HUES6 (cell line): ENCODE results near the gene ORM1.

Experiments used
- H3K27ac ChIP-seq: 2 replicates; pipeline ENCODE4 v1.7.0; 2013; ENCODE audit warnings: low read depth, mild to moderate bottlenecking, low read length, inconsistent platforms
- H3K27me3 ChIP-seq: 2 replicates; pipeline ENCODE4 v1.6.1; 2013; ENCODE audit warnings: low read length; ENCODE audit not compliant: control insufficient read depth, insufficient read depth
- H3K36me3 ChIP-seq: 2 replicates; pipeline ENCODE4 v1.6.1; 2013; ENCODE audit warnings: low read length; ENCODE audit not compliant: control insufficient read depth, insufficient read depth
- H3K4me1 ChIP-seq: 2 replicates; pipeline ENCODE4 v1.6.1; 2013; ENCODE audit warnings: low read length; ENCODE audit not compliant: control insufficient read depth, insufficient read depth
- H3K4me3 ChIP-seq: 2 replicates; pipeline ENCODE4 v1.5.1; 2013; ENCODE audit warnings: low read depth, low read length
- H3K9ac ChIP-seq: one replicate; pipeline ENCODE4 v1.6.1; 2013; ENCODE audit warnings: mild to moderate bottlenecking, low read length
- H3K9me3 ChIP-seq: 2 replicates; pipeline ENCODE4 v1.6.1; 2013; ENCODE audit warnings: low read depth, low read length; ENCODE audit not compliant: control insufficient read depth, insufficient read depth

ORM1 gene

DNA sequence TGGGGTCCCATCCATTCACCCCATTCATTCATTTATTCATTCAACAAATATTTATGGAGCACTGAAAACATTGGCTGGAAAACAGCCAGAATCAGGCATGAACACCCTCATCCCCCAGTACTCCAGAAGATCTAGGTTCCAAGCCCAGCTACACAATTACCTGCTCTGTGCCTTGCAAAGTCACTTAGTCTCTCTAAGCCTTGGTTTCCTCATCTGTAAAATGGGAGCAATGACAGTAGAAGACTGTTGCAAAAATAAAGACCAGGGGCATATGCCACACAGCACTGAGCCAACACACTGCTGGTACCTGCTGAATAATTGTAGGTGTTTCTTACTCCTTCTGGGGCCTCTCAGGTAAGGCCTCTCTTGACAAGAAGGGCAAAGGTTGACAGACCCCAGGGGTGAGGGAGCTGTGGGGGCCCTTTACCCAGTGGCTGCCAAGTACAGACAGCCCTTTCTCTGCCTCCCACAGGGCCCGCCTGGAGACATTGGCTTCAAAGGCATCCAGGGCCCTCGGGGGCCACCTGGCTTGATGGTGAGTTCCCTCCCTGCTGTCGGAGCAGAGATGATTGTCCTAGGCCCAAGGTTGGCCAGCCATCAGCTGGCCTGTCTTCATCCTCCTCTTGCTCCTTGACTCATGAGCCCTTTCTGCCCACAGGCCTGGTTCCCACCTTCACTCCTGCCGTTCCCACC, 22.6 kb upstream of the ORM1 start:
- Histone ChIP-seq H3K4me1 (no peaks in the 10 kb centered on the region), H3K27me3 (no peaks in the 10 kb centered on the region), H3K36me3 (peaks cover 52% of the 10 kb centered on the region), H3K9me3 (peaks cover 5% of the 10 kb centered on the region), H3K9ac (no peak overlapping the region), H3K4me3 (no peak overlapping the region), H3K27ac (no peak overlapping the region)

DNA sequence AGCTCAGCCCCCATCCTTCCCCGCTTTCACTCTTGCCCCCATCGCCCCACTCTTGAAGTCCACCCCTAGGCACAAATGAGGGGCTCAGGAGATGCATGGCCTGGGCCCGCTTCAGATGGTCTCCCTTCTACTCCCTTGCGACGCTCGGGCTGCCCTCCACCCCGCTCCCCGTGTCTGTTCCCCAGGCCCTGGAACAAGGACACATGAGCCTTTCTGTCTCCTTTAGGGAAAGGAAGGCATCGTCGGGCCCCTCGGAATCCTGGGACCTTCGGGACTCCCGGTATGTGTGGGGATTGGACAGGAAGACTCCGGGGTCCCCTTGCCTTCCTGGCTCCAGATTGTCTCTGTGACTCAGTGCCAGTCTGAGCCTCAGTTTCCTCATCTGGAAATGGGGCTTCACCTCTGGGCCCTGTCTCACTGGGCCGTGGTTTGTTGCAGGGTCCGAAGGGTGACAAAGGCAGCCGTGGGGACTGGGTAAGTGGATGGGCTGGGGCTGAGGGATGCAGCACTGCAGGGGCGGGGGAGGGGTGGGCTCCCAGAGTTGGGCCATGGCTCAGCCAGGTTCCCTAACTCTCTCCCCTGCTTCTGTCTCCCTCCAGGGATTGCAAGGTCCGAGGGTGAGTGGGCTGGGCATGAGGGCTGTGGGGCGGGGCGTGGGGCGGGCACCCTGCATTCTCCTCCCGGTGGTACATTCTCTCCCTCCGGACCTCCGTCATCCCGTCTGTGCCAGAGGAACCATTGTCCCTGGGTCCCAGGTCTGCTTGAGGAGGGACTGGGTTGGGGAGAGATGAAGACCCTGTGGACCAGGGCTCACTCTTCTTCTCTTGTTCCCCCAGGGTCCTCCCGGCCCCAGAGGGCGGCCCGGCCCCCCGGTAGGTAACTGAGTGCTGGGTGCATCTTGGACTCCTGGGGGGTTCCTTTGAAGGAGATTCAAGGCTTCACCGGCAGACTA, 21.8 kb upstream of the ORM1 start:
- Histone ChIP-seq H3K4me3 (no peak overlapping the region), H3K36me3 (peaks cover 43% of the 10 kb centered on the region), H3K27ac (no peak overlapping the region), H3K27me3 (no peaks in the 10 kb centered on the region), H3K9ac (no peak overlapping the region), H3K9me3 (no peaks in the 10 kb centered on the region), H3K4me1 (0 out of 2 replicates have a peak, but pooled peaks cover 3% of the 10 kb centered on the region)

- Histone ChIP-seq H3K9ac (no peak overlapping the region), H3K9me3 (no peaks in the 10 kb centered on the region), H3K4me3 (no peak overlapping the region), H3K27ac (no peak overlapping the region), H3K36me3 (peaks cover 37% of the 10 kb centered on the region), H3K27me3 (no peaks in the 10 kb centered on the region), H3K4me1 (0 out of 2 replicates have a peak, but pooled peaks cover 3% of the 10 kb centered on the region)
Observed at GRCh38 chr9:114301798-114302565, 20.9 kb upstream of the ORM1 start.

- H3K36me3 ChIP-seq = peaks cover 37% of the 10 kb centered on the region
- H3K4me1 ChIP-seq = 0 out of 2 replicates have a peak, but pooled peaks cover 3% of the 10 kb centered on the region
- no peaks in the 10 kb centered on the region for H3K27me3 ChIP-seq
- no peak overlapping the region for H3K9ac ChIP-seq
- no peak overlapping the region for H3K27ac ChIP-seq
- H3K9me3 ChIP-seq = no peaks in the 10 kb centered on the region
- no peak overlapping the region for H3K4me3 ChIP-seq
Observed at GRCh38 chr9:114302727-114303126, 20.2 kb upstream of the ORM1 start.

DNA sequence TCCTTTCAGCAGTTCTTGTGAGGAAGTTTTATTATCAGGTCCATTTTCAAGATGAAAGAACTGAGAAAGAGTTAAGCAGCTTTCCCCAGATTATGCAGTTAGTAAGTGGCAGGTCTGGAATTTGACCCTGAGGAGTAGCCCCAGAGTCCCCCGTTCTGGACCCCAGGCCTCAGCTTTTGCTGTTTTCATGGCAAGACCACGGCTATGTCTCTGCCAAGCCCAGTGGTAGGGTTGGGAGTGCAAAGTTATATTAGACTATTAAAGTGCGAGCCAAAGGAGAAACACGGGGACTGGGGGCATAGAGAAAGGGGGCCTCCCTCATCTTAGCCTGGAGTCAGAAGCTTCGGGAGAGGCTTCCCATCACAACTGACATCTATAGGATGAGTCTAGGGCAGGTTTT, 19.3 kb upstream of the ORM1 start:
- Histone ChIP-seq H3K9me3 (no peaks in the 10 kb centered on the region), H3K27ac (no peak overlapping the region), H3K36me3 (peaks cover 34% of the 10 kb centered on the region), H3K4me3 (no peak overlapping the region), H3K27me3 (no peaks in the 10 kb centered on the region), H3K9ac (no peak overlapping the region), H3K4me1 (0 out of 2 replicates have a peak, but pooled peaks cover 3% of the 10 kb centered on the region)

GRCh38 chr9:114303977-114304376, 18.9 kb upstream of the ORM1 start:
- Histone ChIP-seq H3K9ac (no peak overlapping the region), H3K36me3 (peaks cover 34% of the 10 kb centered on the region), H3K27ac (no peak overlapping the region), H3K27me3 (no peaks in the 10 kb centered on the region), H3K9me3 (no peaks in the 10 kb centered on the region), H3K4me1 (0 out of 2 replicates have a peak, but pooled peaks cover 3% of the 10 kb centered on the region), H3K4me3 (no peak overlapping the region)

GRCh38 chr9:114304416-114305188, 18.3 kb upstream of the ORM1 start:
- Histone ChIP-seq H3K4me1 (0 out of 2 replicates have a peak, but pooled peaks cover 3% of the 10 kb centered on the region), H3K9ac (no peak overlapping the region), H3K4me3 (no peak overlapping the region), H3K36me3 (peaks cover 31% of the 10 kb centered on the region), H3K27me3 (no peaks in the 10 kb centered on the region), H3K9me3 (no peaks in the 10 kb centered on the region), H3K27ac (no peak overlapping the region)

- 0 out of 2 replicates have a peak, but pooled peaks cover 3% of the 10 kb centered on the region for H3K4me1 ChIP-seq
- no peak overlapping the region for H3K27ac ChIP-seq
- no peak overlapping the region for H3K4me3 ChIP-seq
- peaks cover 26% of the 10 kb centered on the region for H3K36me3 ChIP-seq
- H3K9ac ChIP-seq = no peak overlapping the region
- no peaks in the 10 kb centered on the region for H3K27me3 ChIP-seq
- H3K9me3 ChIP-seq = no peaks in the 10 kb centered on the region
Observed at GRCh38 chr9:114307899-114308267, 15.0 kb upstream of the ORM1 start.

GRCh38 chr9:114308361-114308950, 14.4 kb upstream of the ORM1 start:
- Histone ChIP-seq H3K27ac (no peak overlapping the region), H3K9ac (no peak overlapping the region), H3K9me3 (no peaks in the 10 kb centered on the region), H3K36me3 (peaks cover 26% of the 10 kb centered on the region), H3K27me3 (no peaks in the 10 kb centered on the region), H3K4me3 (no peak overlapping the region), H3K4me1 (0 out of 2 replicates have a peak, but pooled peaks cover 3% of the 10 kb centered on the region)

- Histone ChIP-seq H3K9me3 (no peaks in the 10 kb centered on the region), H3K36me3 (peaks cover 26% of the 10 kb centered on the region), H3K9ac (no peak overlapping the region)
Observed at GRCh38 chr9:114309096-114309495, 13.8 kb upstream of the ORM1 start.

More at GRCh38 chr9:114309096-114309495, 13.8 kb upstream of the ORM1 start:
- no peak overlapping the region for H3K27ac ChIP-seq
- H3K4me1 ChIP-seq = 0 out of 2 replicates have a peak, but pooled peaks cover 3% of the 10 kb centered on the region
- H3K4me3 ChIP-seq = no peak overlapping the region
- H3K27me3 ChIP-seq = no peaks in the 10 kb centered on the region
